Melanocyte of skin (primary cell): ENCODE results near the gene S100A10. TPM values are rescaled to one million over a fixed set of nuclear protein-coding genes. Genes with fewer than 3 reads are reported as not detected.

ENCODE experiments used
- total RNA-seq, 2 donors: library from RNA; depleted of rRNA; stranded (reverse); fragments of >200 nt; gene quantifications; 2 replicates each; pipeline ENCODE4 v1.2.3, GENCODE V29; 2012

S100A10 gene, protein sequence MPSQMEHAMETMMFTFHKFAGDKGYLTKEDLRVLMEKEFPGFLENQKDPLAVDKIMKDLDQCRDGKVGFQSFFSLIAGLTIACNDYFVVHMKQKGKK
- total RNA-seq = 100 to 1,000 TPM in 1 of 2 donors, 10 to 100 TPM in 1; 41.3 to 111 TPM

DNA sequence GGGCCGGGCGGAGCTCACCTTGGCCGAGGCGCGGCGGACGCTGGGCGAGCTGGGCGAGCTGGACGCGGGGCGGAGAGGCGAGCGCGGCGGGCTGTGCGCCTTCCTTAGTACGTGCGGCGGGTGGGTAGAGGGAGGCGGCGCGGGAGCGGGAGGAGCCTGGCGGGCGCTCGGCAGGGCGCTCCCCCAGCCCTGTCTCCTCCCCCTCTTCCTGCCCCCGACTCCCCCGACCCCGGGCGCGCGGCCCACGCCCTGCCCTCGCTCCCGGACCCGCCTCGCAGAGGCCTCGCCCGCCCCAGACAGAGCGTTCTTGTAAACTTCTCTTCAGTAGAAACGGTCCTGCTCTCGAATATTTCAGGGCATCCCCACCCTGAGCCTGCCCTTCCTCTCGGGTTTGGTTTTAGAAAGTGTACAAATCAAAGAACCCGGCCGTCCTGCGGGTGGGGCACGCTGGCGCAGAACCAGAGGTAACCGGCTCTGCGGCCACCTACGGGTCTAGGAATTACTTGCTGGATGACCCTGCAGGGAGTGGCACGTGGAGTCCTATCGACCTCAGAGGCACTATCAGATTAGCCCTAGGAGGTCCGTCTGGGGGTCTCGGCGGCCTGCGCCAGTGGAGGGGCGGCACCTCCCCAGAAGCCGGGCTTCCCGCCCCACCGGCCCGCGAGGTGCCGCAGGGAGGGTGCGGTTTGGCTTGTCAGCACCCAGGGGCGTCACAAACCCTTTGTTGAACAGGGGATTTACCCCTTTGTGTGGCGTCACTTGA lies at the start of gene S100A10:
S100A10 (minus strand) TSS at position 126 of the 763 bp plus-strand sequence. CDS start 7,629 bp downstream, outside the sequence.

DNA sequence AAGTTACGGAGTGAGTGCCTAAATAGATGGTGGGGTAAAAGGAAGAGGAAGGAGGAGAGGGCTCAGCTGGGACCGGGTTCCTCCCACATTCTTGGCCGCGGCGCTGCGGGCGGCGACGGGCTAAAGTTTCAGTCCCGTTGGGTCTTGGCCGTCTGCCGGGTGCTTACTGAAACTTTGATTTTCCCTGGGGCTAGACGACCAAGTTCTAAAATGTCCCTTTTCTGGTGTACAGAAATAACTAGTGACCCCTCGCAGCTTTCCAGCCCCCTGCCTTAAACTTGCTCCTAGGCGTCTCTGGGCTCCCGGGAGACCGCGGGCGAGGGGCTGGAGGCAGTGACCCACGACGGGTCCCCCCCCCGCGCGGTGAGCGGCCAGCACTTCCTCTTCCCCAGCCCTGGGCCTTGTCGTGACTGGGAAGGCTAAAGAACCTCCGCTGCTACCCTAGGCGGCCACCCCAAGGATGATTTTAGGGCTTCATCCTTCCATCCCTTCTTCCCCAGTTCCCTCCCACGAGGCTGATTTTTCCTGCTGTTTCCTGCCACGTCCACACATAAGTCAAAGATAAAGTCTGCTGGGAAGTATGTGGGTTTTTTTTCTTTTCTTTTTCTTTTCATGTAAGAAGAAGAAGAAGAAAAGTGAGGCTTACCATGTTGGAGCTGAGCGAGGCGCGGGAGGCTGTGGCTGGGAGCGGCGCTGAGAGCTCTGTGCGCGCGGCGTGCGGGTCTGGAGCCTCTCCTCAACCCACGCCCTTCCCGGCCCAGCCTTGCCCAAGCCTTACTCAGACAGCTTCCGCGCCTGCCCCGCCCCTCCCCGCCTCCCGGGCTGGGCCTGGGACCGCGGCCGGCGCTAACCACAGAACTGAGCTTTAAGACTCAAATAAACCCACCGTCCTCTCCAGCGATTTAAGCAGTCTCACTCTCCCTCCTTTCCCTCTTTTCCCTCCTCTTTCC lies 42.9 kb upstream of the S100A10 start, which contains the start of gene S100A11:
S100A11 (minus strand) TSS at position 738 of the 950 bp plus-strand sequence; CDS start at position 649, 89 bp downstream.

Other genes with a start within 250 kb of the S100A10 start
- 100 to 1,000 TPM in 1 of 2 donors, 10 to 100 TPM in 1; 58.2 to 119 TPM for gene MRPL9, start 230.4 kb downstream of the S100A10 start, total RNA-seq
- 1 to 10 TPM; 1.7 to 2.7 TPM for gene TDRKH, start 203.4 kb downstream of the S100A10 start, total RNA-seq
- gene LINGO4, start 188.4 kb downstream of the S100A10 start, total RNA-seq = not detected
- gene RORC, start 162.1 kb downstream of the S100A10 start, total RNA-seq = not detected
- under 1 TPM; 0.33 to 0.69 TPM for gene C2CD4D, start 154.0 kb downstream of the S100A10 start, total RNA-seq
- gene THEM5, start 140.1 kb downstream of the S100A10 start, total RNA-seq = not detected
- 10 to 100 TPM; 12.0 to 20.3 TPM for gene THEM4, start 84.3 kb downstream of the S100A10 start, total RNA-seq
- gene S100A11, start 43.1 kb upstream of the S100A10 start, total RNA-seq = 100 to 1,000 TPM; 132 to 201 TPM
- not detected for gene TCHHL1, start 95.2 kb upstream of the S100A10 start, total RNA-seq
- gene TCHH, start 121.6 kb upstream of the S100A10 start, total RNA-seq = not detected
- gene RPTN, start 165.4 kb upstream of the S100A10 start, total RNA-seq = not detected
- not detected for gene HRNR, start 230.3 kb upstream of the S100A10 start, total RNA-seq